NCI-H187 treated with DMSO at 0.1 percent for 48 hours (cell line): ENCODE data around the gene AHR.

ENCODE experiments used
- DNase-seq: peaks from one replicate; lab custom pipeline; 2025; lab: John Stamatoyannopoulos, UW

The AHR gene

DNA sequence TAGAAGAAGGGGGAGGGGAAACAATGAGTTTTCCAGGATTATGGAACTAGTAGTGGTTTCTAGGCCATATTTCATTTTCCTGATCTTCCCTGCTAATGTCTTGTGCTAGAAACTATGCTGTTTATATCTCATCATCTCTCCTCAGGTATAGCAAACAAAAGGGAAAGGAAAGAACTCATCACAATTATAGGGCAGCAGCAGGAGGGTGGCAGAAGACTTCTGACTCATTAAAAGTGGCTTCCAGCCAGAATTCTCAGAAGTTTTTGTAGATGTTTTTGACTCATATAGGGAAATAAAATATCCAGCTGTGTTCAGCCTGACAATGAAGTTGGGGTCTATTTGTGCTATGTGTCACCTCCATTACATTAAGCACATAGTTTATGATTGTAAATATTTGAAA, 6.5 kb downstream of the AHR start:
- no peak for DNase-seq

DNA sequence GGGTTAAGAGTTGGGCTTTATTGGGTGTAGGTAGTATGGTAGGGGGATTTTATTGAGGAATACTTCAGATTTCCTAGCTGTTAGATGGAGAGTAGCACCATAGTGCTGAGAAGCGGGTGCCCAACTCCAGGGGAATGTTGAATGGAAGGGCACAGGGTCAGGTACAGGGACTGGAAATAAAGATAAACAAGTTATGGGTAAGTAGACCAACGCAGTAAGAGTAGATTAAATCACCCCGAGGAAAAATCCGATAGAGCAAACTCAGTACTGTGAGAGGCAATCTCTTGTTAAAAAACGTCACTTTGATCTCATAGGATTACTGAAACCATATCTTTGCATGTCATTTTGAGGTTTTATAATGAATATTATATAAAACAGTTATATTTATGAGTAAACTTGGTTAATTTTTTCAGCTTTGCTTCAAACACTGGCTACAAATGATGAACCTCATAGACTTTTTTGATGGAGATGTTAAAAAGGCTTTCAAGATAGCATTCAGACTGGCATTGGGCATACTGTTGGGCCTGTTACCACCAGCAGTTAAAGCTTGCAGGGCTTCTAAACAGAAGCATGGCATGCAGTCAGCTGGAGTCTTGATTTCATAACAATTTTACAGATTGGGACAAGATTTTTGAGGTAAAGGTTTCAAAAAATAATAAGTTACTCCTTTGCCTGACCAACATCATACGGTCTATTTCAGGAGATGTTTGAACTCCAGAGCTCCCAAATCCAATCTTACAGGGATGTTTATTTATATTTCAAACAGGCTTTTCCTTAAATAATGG, 7.1 kb downstream of the AHR start:
- DNase-seq = no peak

- DNase-seq = no peak
Measured at GRCh38 chr7:17307000-17307399, 8.5 kb downstream of the AHR start.

- no peak for DNase-seq
Measured at GRCh38 chr7:17307558-17307957, 9.1 kb downstream of the AHR start.

GRCh38 chr7:17307969-17308648, 9.7 kb downstream of the AHR start:
- DNase-seq = no peak

GRCh38 chr7:17311194-17311593, 12.7 kb downstream of the AHR start:
- DNase-seq = no peak

GRCh38 chr7:17311952-17312351, 13.5 kb downstream of the AHR start:
- DNase-seq = no peak

- no peak for DNase-seq
Measured at GRCh38 chr7:17312641-17313040, 14.2 kb downstream of the AHR start.

GRCh38 chr7:17313194-17313593, 14.7 kb downstream of the AHR start:
- no peak for DNase-seq

GRCh38 chr7:17315974-17316373, 17.5 kb downstream of the AHR start:
- no peak for DNase-seq

DNA sequence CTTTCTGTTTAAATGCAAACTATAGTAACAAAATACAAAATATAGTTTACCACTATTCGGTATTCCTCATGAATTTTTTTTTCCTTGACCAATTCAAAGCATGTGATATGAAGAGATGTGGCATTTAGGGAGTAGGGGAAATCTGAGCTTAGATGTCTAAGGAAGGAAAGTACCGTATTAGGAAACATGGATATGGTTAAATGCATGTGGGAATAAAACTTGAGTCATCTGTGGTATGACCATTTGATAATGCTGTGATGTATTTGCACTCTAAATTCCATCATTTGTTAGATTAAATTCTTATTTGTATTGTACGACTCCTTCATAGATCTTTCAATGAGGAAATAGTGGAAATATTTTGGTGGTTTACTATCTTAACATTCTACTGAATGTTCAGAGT, 19.7 kb downstream of the AHR start:
- DNase-seq = no peak

- no peak for DNase-seq
Measured at GRCh38 chr7:17319164-17320101, 21.0 kb downstream of the AHR start.

GRCh38 chr7:17320102-17320497, 21.6 kb downstream of the AHR start:
- DNase-seq = no peak

- DNase-seq = no peak
Measured at GRCh38 chr7:17320657-17321056, 22.2 kb downstream of the AHR start.

- no peak for DNase-seq
Measured at GRCh38 chr7:17325364-17325763, 26.9 kb downstream of the AHR start.

- no peak for DNase-seq
Measured at GRCh38 chr7:17326378-17326777, 27.9 kb downstream of the AHR start.

- no peak for DNase-seq
Measured at GRCh38 chr7:17328641-17329040, 30.2 kb downstream of the AHR start.

- no peak for DNase-seq
Measured at GRCh38 chr7:17329440-17329839, 31.0 kb downstream of the AHR start.

- DNase-seq = no peak
Measured at GRCh38 chr7:17331891-17332501, 33.5 kb downstream of the AHR start.

- DNase-seq = no peak
Measured at GRCh38 chr7:17333221-17333620, 34.8 kb downstream of the AHR start.

- DNase-seq = no peak
Measured at GRCh38 chr7:17336168-17336567, 37.7 kb downstream of the AHR start.

GRCh38 chr7:17339139-17339538, 40.7 kb downstream of the AHR start:
- no peak for DNase-seq
